Prostate gland (tissue), 2 donors: ENCODE measurements around the gene PRDM16.

ENCODE experiments used
- CTCF ChIP-seq, 4 experiments: fragments of 200-600 bp in 2 of 4; fragments of 450-650 bp in 2 of 4; sonication (generic) in 2 of 4; IDR thresholded peaks; 1 replicate in 3 of 4; 2 replicates in 1 of 4; pipeline ENCODE4 v1.5.1; 2016 to 2019; ENCODE audit warnings: antibody characterized with exemption in 4 of 4, mild to moderate bottlenecking in 2 of 4, moderate library complexity in 2 of 4
- POLR2A ChIP-seq: fragments of 450-650 bp; IDR thresholded peaks from one replicate; pipeline ENCODE4 v1.6.1; 2016; ENCODE audit warnings: antibody characterized with exemption, mild to moderate bottlenecking
- POLR2AphosphoS5 ChIP-seq: sonication (generic); formaldehyde crosslinking; IDR thresholded peaks from one replicate; pipeline ENCODE4 v1.6.1; 2017; ENCODE audit warnings: antibody characterized with exemption

- TF ChIP-seq CTCF (IDR thresholded peaks at IDR 0.05) (no peak), POLR2A (no peak), POLR2AphosphoS5 (no peak)
Observed at GRCh38 chr1:3365523-3366125, 296.6 kb downstream of the PRDM16 start.
